Gastrocnemius medialis (tissue), 4 donors: Measurements from ENCODE around the gene RPRD2. TPM values are rescaled to one million over a fixed set of nuclear protein-coding genes. Genes with fewer than 3 reads are reported as not detected.
A peak's percentile ranks its signal among the peaks of the same experiment; 100 is the strongest.

Experiments
- ATAC-seq, 2 donors: fragments of 150-250 bp; one replicate each; pipeline ENCODE4 v1.9.1; 2016
- DNase-seq, 2 donors: peaks; one replicate each; pipeline ENCODE4 v3.0.0-alpha.2; 2019
- H3K27ac ChIP-seq, 4 donors: fragments of 200-600 bp; sonication (generic); 1 replicate in 1 of 4; 2 replicates in 3 of 4; pipeline ENCODE4 v1.5.1; 2016 to 2018; ENCODE audit warnings: mild to moderate bottlenecking in 2 of 4, moderate library complexity in 1 of 4
- H3K27me3 ChIP-seq, 3 donors: fragments of 200-600 bp; sonication (generic) in 2 of 3; 1 replicate in 1 of 3; 2 replicates in 2 of 3; pipeline versions ENCODE4 v1.5.1 to v1.6.0; 2016 to 2019; ENCODE audit warnings: mild to moderate bottlenecking in 1 of 3, moderate library complexity in 1 of 3
- H3K36me3 ChIP-seq, 2 donors: fragments of 200-600 bp; sonication (generic) in 1 of 2; one replicate each; pipeline ENCODE4 v1.5.1; 2017 to 2018
- H3K4me1 ChIP-seq, 2 donors: fragments of 200-600 bp; sonication (generic) in 1 of 2; one replicate each; pipeline ENCODE4 v1.5.1; 2016 to 2017; ENCODE audit warnings: mild to moderate bottlenecking in 2 of 2
- H3K4me3 ChIP-seq, 4 donors: fragments of 200-600 bp; sonication (generic) in 3 of 4; 1 replicate in 1 of 4; 2 replicates in 3 of 4; pipeline ENCODE4 v1.5.1; 2016 to 2019; ENCODE audit warnings: mild to moderate bottlenecking in 2 of 4
- H3K9me3 ChIP-seq, 3 donors: fragments of 200-600 bp; sonication (generic) in 2 of 3; 1 replicate in 1 of 3; 2 replicates in 2 of 3; pipeline ENCODE4 v1.5.1; 2016 to 2019
- POLR2A ChIP-seq, 2 donors: fragments of 450-650 bp; IDR thresholded peaks; one replicate each; pipeline ENCODE4 v1.6.1; 2017; ENCODE audit warnings: antibody characterized with exemption in 2 of 2, mild to moderate bottlenecking in 2 of 2, moderate library complexity in 2 of 2
- in situ Hi-C, 4 donors: fragments of 200-750 bp; cut with MboI; loops; one replicate each; pipeline versions ENCODE4 v1.15.0 to v1.8.0; 2017; ENCODE audit warnings: low sequenced_read_pairs in 4 of 4
- intact Hi-C: fragments of 100-400 bp; cut with DNase I; formaldehyde crosslinking; loops from one replicate; pipeline ENCODE4 v1.15.1; 2023; ENCODE audit warnings: low total_unique reads
- total RNA-seq, 4 donors: library from RNA; depleted of rRNA; stranded (reverse); fragments of >200 nt; gene quantifications; one replicate each; pipeline versions ENCODE4 v1.1.0 to v1.2.3, GENCODE V29; 2016
- TF ChIP-seq, protein P1 (sequence below), 5 experiments: fragments of 450-650 bp in 3 of 5; fragments of 200-600 bp in 2 of 5; sonication (generic) in 2 of 5; IDR thresholded peaks in 4 of 5; conservative IDR thresholded peaks in 1 of 5; 1 replicate in 4 of 5; 2 replicates in 1 of 5; pipeline ENCODE4 v1.5.1; 2016 to 2019; ENCODE audit warnings: antibody characterized with exemption in 5 of 5, mild to moderate bottlenecking in 3 of 5, moderate library complexity in 3 of 5

Gene RPRD2
- total RNA-seq, 4 donors from 2014 or later, result 18.0 to 28.0 (median 23.1) TPM

DNA sequence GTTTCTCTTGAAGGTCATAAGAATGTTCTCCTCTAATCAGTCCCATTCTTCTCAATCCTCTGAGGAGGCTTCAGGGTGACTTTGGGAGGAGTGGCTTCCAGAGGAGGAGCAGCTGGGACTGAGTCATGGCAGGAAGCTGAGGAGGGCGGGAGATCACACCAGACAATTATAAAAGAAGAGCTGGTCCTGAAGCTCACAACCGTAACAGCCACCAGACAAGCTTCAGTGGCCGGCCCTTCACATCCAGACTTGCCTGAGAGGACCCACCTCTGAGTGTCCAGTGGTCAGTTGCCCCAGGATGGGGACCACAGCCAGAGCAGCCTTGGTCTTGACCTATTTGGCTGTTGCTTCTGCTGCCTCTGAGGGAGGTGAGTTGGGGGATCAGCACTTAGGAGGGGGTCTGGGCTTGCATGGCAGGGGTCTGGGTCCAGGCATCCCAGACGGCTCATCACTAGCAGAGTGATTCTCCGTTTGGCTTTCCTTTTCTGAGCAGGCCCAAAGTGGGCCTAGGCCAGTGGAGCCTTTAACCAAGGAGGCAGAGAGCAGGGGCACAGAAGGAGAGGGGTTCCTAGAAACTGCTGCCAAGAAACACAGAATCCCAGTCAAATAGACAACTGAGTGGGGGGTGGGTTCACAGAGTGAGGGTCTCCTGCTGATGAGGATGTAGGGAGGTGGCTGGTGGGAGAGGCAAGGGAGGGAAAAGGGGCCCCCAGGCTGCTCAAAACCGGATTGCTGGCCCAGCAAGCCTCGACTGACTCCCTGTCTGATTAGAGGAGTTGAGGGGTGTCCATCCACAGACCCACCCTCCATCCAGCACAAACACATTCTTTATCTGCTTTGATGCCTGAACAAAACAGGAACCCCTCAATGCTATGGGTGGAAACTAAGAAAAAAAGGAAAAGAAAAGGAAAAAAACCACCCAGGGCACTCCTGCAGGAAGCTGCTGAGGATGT lies 144.2 kb downstream of the RPRD2 start, which contains the start of gene ECM1:
TSS of gene ECM1 (plus strand) at position 198 of the 953 bp plus-strand sequence. CDS start at position 299, 101 bp downstream.
- Histone ChIP-seq H3K4me3 (peak within 1 kb of the TSS in 3 of 4 donors; percentile 19 to 33 (median 21)), H3K4me1 (peaks cover 0 to 7% of the 10 kb centered on the region in 2 donors), H3K9me3 (no peaks in the 10 kb centered on the region), H3K27ac (peak within 1 kb of the TSS; percentile 63 to 76 (median 71)), H3K27me3 (no peaks in the 10 kb centered on the region), H3K36me3 (peaks cover 0 to 36% of the 10 kb centered on the region in 2 donors)
- TF ChIP-seq POLR2A (IDR thresholded peaks at IDR 0.05), result no peak
- TF ChIP-seq, protein P1, sequence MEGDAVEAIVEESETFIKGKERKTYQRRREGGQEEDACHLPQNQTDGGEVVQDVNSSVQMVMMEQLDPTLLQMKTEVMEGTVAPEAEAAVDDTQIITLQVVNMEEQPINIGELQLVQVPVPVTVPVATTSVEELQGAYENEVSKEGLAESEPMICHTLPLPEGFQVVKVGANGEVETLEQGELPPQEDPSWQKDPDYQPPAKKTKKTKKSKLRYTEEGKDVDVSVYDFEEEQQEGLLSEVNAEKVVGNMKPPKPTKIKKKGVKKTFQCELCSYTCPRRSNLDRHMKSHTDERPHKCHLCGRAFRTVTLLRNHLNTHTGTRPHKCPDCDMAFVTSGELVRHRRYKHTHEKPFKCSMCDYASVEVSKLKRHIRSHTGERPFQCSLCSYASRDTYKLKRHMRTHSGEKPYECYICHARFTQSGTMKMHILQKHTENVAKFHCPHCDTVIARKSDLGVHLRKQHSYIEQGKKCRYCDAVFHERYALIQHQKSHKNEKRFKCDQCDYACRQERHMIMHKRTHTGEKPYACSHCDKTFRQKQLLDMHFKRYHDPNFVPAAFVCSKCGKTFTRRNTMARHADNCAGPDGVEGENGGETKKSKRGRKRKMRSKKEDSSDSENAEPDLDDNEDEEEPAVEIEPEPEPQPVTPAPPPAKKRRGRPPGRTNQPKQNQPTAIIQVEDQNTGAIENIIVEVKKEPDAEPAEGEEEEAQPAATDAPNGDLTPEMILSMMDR (IDR thresholded peaks at IDR 0.05 in 4 of 5, conservative IDR thresholded peaks at IDR 0.05 in 1 of 5), result no peak
- in situ Hi-C loops, result no loop called here
- intact Hi-C loops, result no loop called here
- DNase-seq (peak; percentile 44 to 63), ATAC-seq (peak; percentile 84 to 86)

DNA sequence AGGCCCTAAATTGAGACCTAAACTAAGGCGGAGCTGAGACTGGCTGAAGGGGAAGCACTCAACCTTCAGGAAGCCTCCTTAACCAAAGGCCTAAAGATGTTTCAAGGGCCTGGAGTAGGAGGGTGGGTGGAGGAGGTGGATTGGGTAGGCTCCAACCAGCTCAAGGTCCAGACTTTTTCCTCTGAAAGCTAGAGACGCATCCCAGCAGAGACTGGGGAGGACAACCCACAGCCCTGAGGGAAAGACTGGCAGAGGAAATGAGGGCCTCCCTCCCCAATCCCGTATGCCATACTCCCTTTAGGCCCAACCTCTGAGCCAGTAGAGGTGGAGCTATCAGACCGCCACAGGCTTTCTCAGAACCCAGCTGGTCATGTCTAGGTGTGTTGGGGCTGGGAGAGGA lies 145.0 kb downstream of the RPRD2 start:
- H3K4me1 ChIP-seq, result peaks cover 0 to 7% of the 10 kb centered on the region in 2 donors
- ATAC-seq (no peak), DNase-seq (no peak)
- intact Hi-C loops (no loop called here), in situ Hi-C loops (no loop called here)
- peak overlapping the region in 2 of 4 donors; percentile 63 to 76 for H3K27ac ChIP-seq
- H3K9me3 ChIP-seq, result no peaks in the 10 kb centered on the region
- H3K36me3 ChIP-seq, result peaks cover 0 to 34% of the 10 kb centered on the region in 2 donors
- H3K27me3 ChIP-seq, result no peaks in the 10 kb centered on the region
- H3K4me3 ChIP-seq, result peak overlapping the region in 1 of 4 donors; percentile 19
- TF ChIP-seq POLR2A (IDR thresholded peaks at IDR 0.05), result no peak
- TF ChIP-seq, protein P1 (IDR thresholded peaks at IDR 0.05 in 4 of 5, conservative IDR thresholded peaks at IDR 0.05 in 1 of 5), result no peak

DNA sequence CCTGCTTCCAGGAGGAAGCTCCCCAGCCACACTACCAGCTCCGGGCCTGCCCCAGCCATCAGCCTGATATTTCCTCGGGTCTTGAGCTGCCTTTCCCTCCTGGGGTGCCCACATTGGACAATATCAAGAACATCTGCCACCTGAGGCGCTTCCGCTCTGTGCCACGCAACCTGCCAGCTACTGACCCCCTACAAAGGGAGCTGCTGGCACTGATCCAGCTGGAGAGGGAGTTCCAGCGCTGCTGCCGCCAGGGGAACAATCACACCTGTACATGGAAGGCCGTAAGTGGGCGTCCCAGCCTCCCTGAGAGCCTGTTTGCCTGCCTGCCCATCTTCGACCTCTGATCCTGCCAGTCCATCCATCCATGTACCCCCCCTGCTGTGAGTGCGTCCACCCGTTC lies 147.6 kb downstream of the RPRD2 start:
- no peak for TF ChIP-seq POLR2A (IDR thresholded peaks at IDR 0.05)
- TF ChIP-seq, protein P1 (IDR thresholded peaks at IDR 0.05 in 4 of 5, conservative IDR thresholded peaks at IDR 0.05 in 1 of 5), result no peak
- DNase-seq, result no peak
- ATAC-seq, result no peak
- intact Hi-C loops (loop anchor here (10.0 kb wide), 1 partner anchor 147 kb away; the partner anchor contains the start of gene RPRD2), in situ Hi-C loops (no loop called here)
- H3K9me3 ChIP-seq, result no peaks in the 10 kb centered on the region
- H3K36me3 ChIP-seq, result peaks cover 0 to 12% of the 10 kb centered on the region in 2 donors
- no peak overlapping the region for H3K4me3 ChIP-seq
- no peak overlapping the region for H3K27ac ChIP-seq
- peaks cover 6 to 18% of the 10 kb centered on the region in 2 donors for H3K4me1 ChIP-seq
- no peaks in the 10 kb centered on the region for H3K27me3 ChIP-seq

DNA sequence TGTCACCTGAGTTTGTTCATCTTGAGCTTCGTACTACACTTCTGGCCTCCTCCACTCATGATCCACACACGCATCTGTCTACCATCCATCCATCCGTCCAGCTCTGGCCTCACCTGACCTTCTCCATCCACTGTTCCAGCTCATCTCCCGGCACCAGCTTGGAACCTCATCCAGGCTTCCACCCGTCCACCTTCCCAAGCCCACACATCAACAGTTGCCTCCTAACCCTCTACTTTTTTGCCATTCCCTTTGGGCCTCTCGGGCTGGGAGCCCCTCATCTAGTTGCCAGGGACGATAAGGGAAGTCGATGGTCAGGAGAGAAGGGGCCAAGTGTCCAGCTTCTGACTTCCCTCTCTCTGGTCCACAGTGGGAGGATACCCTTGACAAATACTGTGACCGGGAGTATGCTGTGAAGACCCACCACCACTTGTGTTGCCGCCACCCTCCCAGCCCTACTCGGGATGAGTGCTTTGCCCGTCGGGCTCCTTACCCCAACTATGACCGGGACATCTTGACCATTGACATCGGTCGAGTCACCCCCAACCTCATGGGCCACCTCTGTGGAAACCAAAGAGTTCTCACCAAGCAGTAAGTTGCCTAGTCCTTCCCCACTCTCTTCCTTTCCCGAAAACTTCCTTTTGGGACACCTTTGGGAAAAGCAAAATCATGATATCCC lies 148.2 kb downstream of the RPRD2 start:
- intact Hi-C loops (loop anchor here (10.0 kb wide), 1 partner anchor 147 kb away; the partner anchor contains the start of gene RPRD2), in situ Hi-C loops (no loop called here)

More for the DNA sequence above, 148.2 kb downstream of the RPRD2 start:
- Histone ChIP-seq H3K27ac (no peak overlapping the region), H3K27me3 (no peaks in the 10 kb centered on the region), H3K9me3 (no peaks in the 10 kb centered on the region), H3K4me3 (no peak overlapping the region), H3K36me3 (peaks cover 0 to 12% of the 10 kb centered on the region in 2 donors), H3K4me1 (peaks cover 6 to 18% of the 10 kb centered on the region in 2 donors)
- DNase-seq (no peak), ATAC-seq (no peak)
- no peak for TF ChIP-seq POLR2A (IDR thresholded peaks at IDR 0.05)
- TF ChIP-seq, protein P1 (IDR thresholded peaks at IDR 0.05 in 4 of 5, conservative IDR thresholded peaks at IDR 0.05 in 1 of 5), result no peak
